HepG2 (cell line): ENCODE results near the gene LMNA. TPM values are rescaled to one million over a fixed set of nuclear protein-coding genes. Genes with fewer than 3 reads are reported as not detected.

Source experiments
- BHLHE40 ChIP-seq: IDR thresholded peaks from 2 replicates; pipeline ENCODE4 v1.6.1; 2011; ENCODE audit warnings: low read length, improper control_type of control experiment
- EEA1 ChIP-seq: sonication (generic); formaldehyde crosslinking; IDR thresholded peaks from 2 replicates; pipeline ENCODE4 v1.5.1; 2020; ENCODE audit warnings: mild to moderate bottlenecking, missing genetic modification reagents, borderline replicate concordance
- ETV5 ChIP-seq: IDR thresholded peaks from 2 replicates; pipeline ENCODE4 v1.6.1; 2018; ENCODE audit warnings: missing biosample characterization, missing genetic modification reagents, inconsistent platforms, borderline replicate concordance
- HNF4A ChIP-seq: sonication (generic); formaldehyde crosslinking; IDR thresholded peaks from 2 replicates; pipeline ENCODE4 v1.4.0; 2020; ENCODE audit warnings: missing genetic modification reagents
- MBNL3 ChIP-seq: fragments of 250-450 bp; sonication (Bioruptor Pico); conservative IDR thresholded peaks from 2 replicates; pipeline ENCODE4 v1.8.0; 2022; ENCODE audit warnings: mild to moderate bottlenecking, inconsistent platforms
- MEF2D ChIP-seq: sonication (generic); formaldehyde crosslinking; IDR thresholded peaks from 2 replicates; pipeline ENCODE4 v1.5.1; 2020; ENCODE audit warnings: mild to moderate bottlenecking, missing genetic modification reagents
- NCOA2 ChIP-seq: sonication (generic); formaldehyde crosslinking; IDR thresholded peaks from 2 replicates; pipeline ENCODE4 v1.8.0; 2022; ENCODE audit warnings: inconsistent platforms
- SALL2 ChIP-seq: sonication (generic); formaldehyde crosslinking; IDR thresholded peaks from 2 replicates; pipeline ENCODE4 v1.8.1; 2023; ENCODE audit warnings: mild to moderate bottlenecking, missing genetic modification reagents, inconsistent platforms
- TARDBP ChIP-seq: sonication (generic); formaldehyde crosslinking; IDR thresholded peaks from 2 replicates; pipeline ENCODE4 v1.8.0; 2022; ENCODE audit warnings: mild to moderate bottlenecking, missing genetic modification reagents
- TBX2 ChIP-seq: sonication (generic); formaldehyde crosslinking; IDR thresholded peaks from 2 replicates; pipeline ENCODE4 v1.5.0; 2020; ENCODE audit warnings: missing genetic modification reagents, mild to moderate bottlenecking, borderline replicate concordance
- YY1 ChIP-seq: IDR thresholded peaks from 2 replicates; pipeline ENCODE4 v1.6.1; 2011; ENCODE audit warnings: low read length, low read depth, moderate library complexity, mild to moderate bottlenecking; ENCODE audit not compliant: insufficient read depth, insufficient replicate concordance
- ZNF329 ChIP-seq: sonication (generic); formaldehyde crosslinking; IDR thresholded peaks from 2 replicates; pipeline ENCODE4 v1.9.0; 2021; ENCODE audit warnings: low read depth, mild to moderate bottlenecking, missing genetic modification reagents
- ZNF335 ChIP-seq: sonication (generic); formaldehyde crosslinking; IDR thresholded peaks from 2 replicates; pipeline ENCODE4 v1.4.0; 2020; ENCODE audit warnings: missing genetic modification reagents
- ZNF563 ChIP-seq: sonication (generic); formaldehyde crosslinking; IDR thresholded peaks from 2 replicates; pipeline ENCODE4 v1.8.0; 2022; ENCODE audit warnings: mild to moderate bottlenecking, moderate library complexity, missing genetic modification reagents
- ZNF589 ChIP-seq: sonication (generic); formaldehyde crosslinking; conservative IDR thresholded peaks from 2 replicates; pipeline ENCODE4 v1.8.0; 2022; ENCODE audit warnings: mild to moderate bottlenecking, moderate library complexity, missing genetic modification reagents
- ZNF614 ChIP-seq: IDR thresholded peaks from 2 replicates; pipeline ENCODE4 v1.6.1; 2018; ENCODE audit warnings: missing biosample characterization, missing genetic modification reagents, inconsistent platforms, borderline replicate concordance
- ZNF781 ChIP-seq: sonication (generic); formaldehyde crosslinking; IDR thresholded peaks from 2 replicates; pipeline ENCODE4 v1.5.1; 2020; ENCODE audit warnings: borderline replicate concordance, mild to moderate bottlenecking, missing genetic modification reagents; ENCODE audit errors: not compliant biosample characterization
- ZNF878 ChIP-seq: sonication (generic); formaldehyde crosslinking; IDR thresholded peaks from 2 replicates; pipeline ENCODE4 v1.8.1; 2023; ENCODE audit warnings: mild to moderate bottlenecking, missing genetic modification reagents, moderate library complexity
- polyA plus RNA-seq, 8 experiments: library from polyadenylated mRNA; depleted of rRNA in 3 of 8; stranded (reverse) in 7 of 8; unstranded in 1 of 8; fragments of >200 nt; fragmentation: Illumina TruSeq in 4 of 8; extraction: Trizol in 4 of 8; gene quantifications; 2 replicates each; pipeline versions ENCODE4 v1.2.1 to v1.2.3, GENCODE V29; 2011 to 2016; ENCODE audit warnings: low read depth in 4 of 8, missing spikeins in 1 of 8, mixed read lengths in 1 of 8; ENCODE audit not compliant: insufficient read depth in 1 of 8
- total RNA-seq, 5 experiments: library from RNA; depleted of rRNA; stranded (reverse); fragments of >200 nt; fragmentation: Illumina TruSeq; extraction: Trizol; gene quantifications; 2 replicates each; pipeline ENCODE4 v1.2.3, GENCODE V29; 2016; ENCODE audit warnings: low read depth in 1 of 5
- TF ChIP-seq, protein P1 (sequence below): sonication (generic); formaldehyde crosslinking; IDR thresholded peaks from 2 replicates; pipeline ENCODE4 v1.4.0; 2020; ENCODE audit warnings: missing genetic modification reagents
- TF ChIP-seq, protein P2 (sequence below): sonication (generic); formaldehyde crosslinking; IDR thresholded peaks from 2 replicates; pipeline ENCODE4 v1.5.0; 2020; ENCODE audit warnings: mild to moderate bottlenecking, missing genetic modification reagents, borderline replicate concordance

LMNA gene
- total and polyA plus RNA-seq, 2 of the 13 experiments (the other 11 are each of a cell fraction or from before 2014, with no cell fraction given) = 107 to 225 TPM

GRCh38 chr1:156129687-156130577 lies 15.4 kb downstream of the LMNA start (continued):
- TF ChIP-seq, protein P1, sequence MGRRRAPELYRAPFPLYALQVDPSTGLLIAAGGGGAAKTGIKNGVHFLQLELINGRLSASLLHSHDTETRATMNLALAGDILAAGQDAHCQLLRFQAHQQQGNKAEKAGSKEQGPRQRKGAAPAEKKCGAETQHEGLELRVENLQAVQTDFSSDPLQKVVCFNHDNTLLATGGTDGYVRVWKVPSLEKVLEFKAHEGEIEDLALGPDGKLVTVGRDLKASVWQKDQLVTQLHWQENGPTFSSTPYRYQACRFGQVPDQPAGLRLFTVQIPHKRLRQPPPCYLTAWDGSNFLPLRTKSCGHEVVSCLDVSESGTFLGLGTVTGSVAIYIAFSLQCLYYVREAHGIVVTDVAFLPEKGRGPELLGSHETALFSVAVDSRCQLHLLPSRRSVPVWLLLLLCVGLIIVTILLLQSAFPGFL (CRISPR knock-in tag) = no peak
- TF ChIP-seq ZNF563 = 0 out of 2 replicates have a peak, but pooled peaks have one; percentile 28
- peak; percentile 93 for TF ChIP-seq TBX2
- TF ChIP-seq SALL2 (CRISPR knock-in tag) = peak; percentile 49; the same call in 1 of the 2 replicates
- peak; percentile 65; the same call in 1 of the 2 replicates for TF ChIP-seq ZNF335 (CRISPR knock-in tag)
- no peak for TF ChIP-seq EEA1 (CRISPR knock-in tag)
- peak; percentile 84 for TF ChIP-seq BHLHE40
- TF ChIP-seq MBNL3 = no peak
- peak; percentile 83; the same call in 1 of the 2 replicates for TF ChIP-seq ZNF614 (CRISPR knock-in tag)
- TF ChIP-seq YY1 = peak; percentile 60
- TF ChIP-seq HNF4A (CRISPR knock-in tag) = peak; percentile 78
- peak; percentile 94 for TF ChIP-seq MEF2D (CRISPR knock-in tag)
- TF ChIP-seq ZNF329 (CRISPR knock-in tag) = 0 out of 2 replicates have a peak, but pooled peaks have one; percentile 11
- peak; percentile 94 for TF ChIP-seq NCOA2 (CRISPR knock-in tag)
- no peak for TF ChIP-seq ZNF589 (CRISPR knock-in tag)
- peak; percentile 91 for TF ChIP-seq ETV5 (CRISPR knock-in tag)
- TF ChIP-seq, protein P2, sequence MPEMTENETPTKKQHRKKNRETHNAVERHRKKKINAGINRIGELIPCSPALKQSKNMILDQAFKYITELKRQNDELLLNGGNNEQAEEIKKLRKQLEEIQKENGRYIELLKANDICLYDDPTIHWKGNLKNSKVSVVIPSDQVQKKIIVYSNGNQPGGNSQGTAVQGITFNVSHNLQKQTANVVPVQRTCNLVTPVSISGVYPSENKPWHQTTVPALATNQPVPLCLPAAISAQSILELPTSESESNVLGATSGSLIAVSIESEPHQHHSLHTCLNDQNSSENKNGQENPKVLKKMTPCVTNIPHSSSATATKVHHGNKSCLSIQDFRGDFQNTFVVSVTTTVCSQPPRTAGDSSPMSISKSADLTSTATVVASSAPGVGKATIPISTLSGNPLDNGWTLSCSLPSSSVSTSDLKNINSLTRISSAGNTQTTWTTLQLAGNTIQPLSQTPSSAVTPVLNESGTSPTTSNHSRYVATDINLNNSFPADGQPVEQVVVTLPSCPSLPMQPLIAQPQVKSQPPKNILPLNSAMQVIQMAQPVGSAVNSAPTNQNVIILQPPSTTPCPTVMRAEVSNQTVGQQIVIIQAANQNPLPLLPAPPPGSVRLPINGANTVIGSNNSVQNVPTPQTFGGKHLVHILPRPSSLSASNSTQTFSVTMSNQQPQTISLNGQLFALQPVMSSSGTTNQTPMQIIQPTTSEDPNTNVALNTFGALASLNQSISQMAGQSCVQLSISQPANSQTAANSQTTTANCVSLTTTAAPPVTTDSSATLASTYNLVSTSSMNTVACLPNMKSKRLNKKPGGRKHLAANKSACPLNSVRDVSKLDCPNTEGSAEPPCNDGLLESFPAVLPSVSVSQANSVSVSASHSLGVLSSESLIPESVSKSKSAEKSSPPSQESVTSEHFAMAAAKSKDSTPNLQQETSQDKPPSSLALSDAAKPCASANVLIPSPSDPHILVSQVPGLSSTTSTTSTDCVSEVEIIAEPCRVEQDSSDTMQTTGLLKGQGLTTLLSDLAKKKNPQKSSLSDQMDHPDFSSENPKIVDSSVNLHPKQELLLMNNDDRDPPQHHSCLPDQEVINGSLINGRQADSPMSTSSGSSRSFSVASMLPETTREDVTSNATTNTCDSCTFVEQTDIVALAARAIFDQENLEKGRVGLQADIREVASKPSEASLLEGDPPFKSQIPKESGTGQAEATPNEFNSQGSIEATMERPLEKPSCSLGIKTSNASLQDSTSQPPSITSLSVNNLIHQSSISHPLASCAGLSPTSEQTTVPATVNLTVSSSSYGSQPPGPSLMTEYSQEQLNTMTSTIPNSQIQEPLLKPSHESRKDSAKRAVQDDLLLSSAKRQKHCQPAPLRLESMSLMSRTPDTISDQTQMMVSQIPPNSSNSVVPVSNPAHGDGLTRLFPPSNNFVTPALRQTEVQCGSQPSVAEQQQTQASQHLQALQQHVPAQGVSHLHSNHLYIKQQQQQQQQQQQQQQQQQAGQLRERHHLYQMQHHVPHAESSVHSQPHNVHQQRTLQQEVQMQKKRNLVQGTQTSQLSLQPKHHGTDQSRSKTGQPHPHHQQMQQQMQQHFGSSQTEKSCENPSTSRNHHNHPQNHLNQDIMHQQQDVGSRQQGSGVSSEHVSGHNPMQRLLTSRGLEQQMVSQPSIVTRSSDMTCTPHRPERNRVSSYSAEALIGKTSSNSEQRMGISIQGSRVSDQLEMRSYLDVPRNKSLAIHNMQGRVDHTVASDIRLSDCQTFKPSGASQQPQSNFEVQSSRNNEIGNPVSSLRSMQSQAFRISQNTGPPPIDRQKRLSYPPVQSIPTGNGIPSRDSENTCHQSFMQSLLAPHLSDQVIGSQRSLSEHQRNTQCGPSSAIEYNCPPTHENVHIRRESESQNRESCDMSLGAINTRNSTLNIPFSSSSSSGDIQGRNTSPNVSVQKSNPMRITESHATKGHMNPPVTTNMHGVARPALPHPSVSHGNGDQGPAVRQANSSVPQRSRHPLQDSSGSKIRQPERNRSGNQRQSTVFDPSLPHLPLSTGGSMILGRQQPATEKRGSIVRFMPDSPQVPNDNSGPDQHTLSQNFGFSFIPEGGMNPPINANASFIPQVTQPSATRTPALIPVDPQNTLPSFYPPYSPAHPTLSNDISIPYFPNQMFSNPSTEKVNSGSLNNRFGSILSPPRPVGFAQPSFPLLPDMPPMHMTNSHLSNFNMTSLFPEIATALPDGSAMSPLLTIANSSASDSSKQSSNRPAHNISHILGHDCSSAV = no peak
- TF ChIP-seq TARDBP (CRISPR knock-in tag) = peak; percentile 48; the same call in 1 of the 2 replicates
- 0 out of 2 replicates have a peak, but pooled peaks have one; percentile 68 for TF ChIP-seq ZNF878 (CRISPR knock-in tag)
- peak; percentile 68 for TF ChIP-seq ZNF781 (CRISPR knock-in tag)
